Fibroblast of skin of scalp (primary cell): Measurements from ENCODE around the gene SLC44A2.

Experiments used
- DNase-seq: peaks from one replicate; pipeline ENCODE4 v3.0.0-alpha.2; 2013

The SLC44A2 gene

GRCh38 chr19:10615429-10616023, 9.8 kb upstream of the SLC44A2 start:
- DNase-seq: no peak

- DNase-seq: peak; percentile 90
These were observed 7.8 kb upstream of the SLC44A2 start for GRCh38 chr19:10617409-10618121.

- no peak for DNase-seq
These were observed 6.5 kb upstream of the SLC44A2 start for GRCh38 chr19:10618846-10619245.

GRCh38 chr19:10620786-10621185, 4.6 kb upstream of the SLC44A2 start:
- no peak for DNase-seq

GRCh38 chr19:10621966-10622365, 3.4 kb upstream of the SLC44A2 start:
- no peak for DNase-seq

- no peak for DNase-seq
These were observed 768 bp upstream of the SLC44A2 start for GRCh38 chr19:10624585-10624984.

GRCh38 chr19:10625762-10626138, 397 bp downstream of the SLC44A2 start:
- no peak for DNase-seq

GRCh38 chr19:10631874-10632273, 6.5 kb downstream of the SLC44A2 start:
- no peak for DNase-seq

- DNase-seq: no peak
These were observed 9.1 kb downstream of the SLC44A2 start for GRCh38 chr19:10634430-10634829.

- no peak for DNase-seq
These were observed 9.6 kb downstream of the SLC44A2 start for GRCh38 chr19:10634963-10635362.

- no peak for DNase-seq
These were observed 11.1 kb downstream of the SLC44A2 start for GRCh38 chr19:10636304-10636972.

- DNase-seq: no peak
These were observed 12.5 kb downstream of the SLC44A2 start for GRCh38 chr19:10637894-10638293.

GRCh38 chr19:10639836-10640235, 14.5 kb downstream of the SLC44A2 start:
- DNase-seq: no peak

GRCh38 chr19:10640361-10640760, 15.0 kb downstream of the SLC44A2 start:
- no peak for DNase-seq

- no peak for DNase-seq
These were observed 15.9 kb downstream of the SLC44A2 start for GRCh38 chr19:10641248-10641647.

GRCh38 chr19:10642473-10643171, 17.3 kb downstream of the SLC44A2 start:
- no peak for DNase-seq

- no peak for DNase-seq
These were observed 18.0 kb downstream of the SLC44A2 start for GRCh38 chr19:10643172-10643967.

- peak; percentile 12 for DNase-seq
These were observed 18.6 kb downstream of the SLC44A2 start for GRCh38 chr19:10643968-10644259.

GRCh38 chr19:10644260-10645007, 19.1 kb downstream of the SLC44A2 start:
- DNase-seq: peak; percentile 75

GRCh38 chr19:10646456-10647159, 21.3 kb downstream of the SLC44A2 start:
- DNase-seq: no peak

GRCh38 chr19:10648360-10648759, 23.0 kb downstream of the SLC44A2 start:
- DNase-seq: no peak
